H1 (cell line): ENCODE results near the gene C10orf120. TPM values are rescaled to one million over a fixed set of nuclear protein-coding genes. Genes with fewer than 3 reads are reported as not detected.

Source experiments
- BACH1 ChIP-seq: IDR thresholded peaks from 2 replicates; pipeline ENCODE4 v1.6.1; 2012; ENCODE audit warnings: low read length, improper control_type of control experiment
- CHD7 ChIP-seq: fragments of 300-600 bp; sonication (generic); IDR thresholded peaks from 2 replicates; pipeline ENCODE4 v1.7.1; 2012; ENCODE audit warnings: low read length, moderate library complexity, mild to moderate bottlenecking, inconsistent platforms; ENCODE audit not compliant: insufficient replicate concordance
- CTCF ChIP-seq, 3 experiments: IDR thresholded peaks; 1 replicate in 2 of 3; 2 replicates in 1 of 3; pipeline versions ENCODE4 v1.5.1 to v1.6.1; 2011; ENCODE audit warnings: low read length in 3 of 3, mild to moderate bottlenecking in 3 of 3, inconsistent platforms in 2 of 3, low read depth in 1 of 3, moderate library complexity in 1 of 3; ENCODE audit not compliant: insufficient read depth in 1 of 3; ENCODE audit errors: control extremely low read depth in 1 of 3
- GABPA ChIP-seq: IDR thresholded peaks from 2 replicates; pipeline ENCODE4 v1.6.1; 2011; ENCODE audit warnings: mild to moderate bottlenecking, low read length, moderate library complexity, borderline replicate concordance; ENCODE audit not compliant: insufficient read depth
- GTF2F1 ChIP-seq: IDR thresholded peaks from 2 replicates; pipeline ENCODE4 v1.6.1; 2012; ENCODE audit warnings: low read depth, low read length, improper control_type of control experiment, borderline replicate concordance
- JUND ChIP-seq: IDR thresholded peaks from 2 replicates; pipeline ENCODE4 v1.6.1; 2011; ENCODE audit warnings: mild to moderate bottlenecking, improper control_type of control experiment, low read length
- KDM5A ChIP-seq: fragments of 200-600 bp; IDR thresholded peaks from 2 replicates; pipeline ENCODE4 v1.7.1; 2012; ENCODE audit warnings: mild to moderate bottlenecking, low read length, inconsistent platforms, mixed read lengths
- RAD21 ChIP-seq, 2 experiments: IDR thresholded peaks in 1 of 2; conservative IDR thresholded peaks in 1 of 2; 2 replicates each; pipeline ENCODE4 v1.6.1; 2011; ENCODE audit warnings: low read depth in 2 of 2, low read length in 2 of 2, improper control_type of control experiment in 1 of 2, inconsistent platforms in 1 of 2, mild to moderate bottlenecking in 1 of 2, moderate library complexity in 1 of 2
- RBBP5 ChIP-seq: IDR thresholded peaks from 2 replicates; pipeline ENCODE4 v1.7.1; 2012; ENCODE audit warnings: low read depth, mild to moderate bottlenecking, inconsistent platforms, low read length, moderate library complexity, borderline replicate concordance
- polyA plus RNA-seq, 7 experiments: library from polyadenylated mRNA; depleted of rRNA in 3 of 7; stranded (reverse) in 5 of 7; unstranded in 2 of 7; fragments of >200 nt in 5 of 7; fragments of 200-250 nt in 2 of 7; gene quantifications; 1 replicate in 5 of 7; 2 replicates in 1 of 7; 4 replicates in 1 of 7; pipeline versions ENCODE4 v1.2.1 to v1.2.3, GENCODE V29; 2011 to 2013; ENCODE audit warnings: missing spikeins in 2 of 7, mixed read lengths in 2 of 7
- total RNA-seq: library from RNA; stranded (reverse); fragmentation: NEBNext Ultra II Directional; extraction: Animal tissue kit (Norgen Biotek cat#: 25700); gene quantifications from 2 replicates; pipeline ENCODE4 v1.2.1, GENCODE V29; 2021

Gene C10orf120
- total and polyA plus RNA-seq, 2 of the 8 experiments (the other 6 are each of a cell fraction or from before 2014, with no cell fraction given), result not detected

GRCh38 chr10:122709971-122710370 lies 10.3 kb upstream of the C10orf120 start (continued):
- TF ChIP-seq CHD7 (no peak), RAD21 (IDR thresholded peaks at IDR 0.05 in 1 of 2, conservative IDR thresholded peaks at IDR 0.05 in 1 of 2; ENCODE audit: low read depth in 2 of 2, low read length in 2 of 2) (no peak), CTCF (IDR thresholded peaks at IDR 0.05; ENCODE audit: control extremely low read depth in 1 of 3, insufficient read depth in 1 of 3, low read depth in 1 of 3, low read length in 3 of 3) (no peak), GABPA (no peak), RBBP5 (no peak), GTF2F1 (no peak), JUND (no peak), KDM5A (no peak), BACH1 (no peak)
